OCI-LY7 (cell line): ENCODE results near the gene FAM24A. TPM values are rescaled to one million over a fixed set of nuclear protein-coding genes. Genes with fewer than 3 reads are reported as not detected.

Experiments
- total RNA-seq, 2 experiments: library from RNA; depleted of rRNA in 1 of 2; stranded (reverse); fragments of >200 nt in 1 of 2; shearing (Covaris generic) in 1 of 2; gene quantifications; 2 replicates each; pipeline ENCODE4 v1.2.3, GENCODE V29; 2014 to 2022

Gene FAM24A
- total RNA-seq, 2 experiments from 2014 or later = not detected

Other genes starting within 250 kb of the FAM24A start
- gene C10orf120, start 210.8 kb upstream of the FAM24A start, total RNA-seq (2014; rRNA removed; shearing (Covaris generic)) = not detected in 2 replicates
- gene C10orf120, start 210.8 kb upstream of the FAM24A start, total RNA-seq (2022) = not detected in 2 replicates
- 1.0 and 1.8 TPM in 2 replicates for gene CUZD1, start 64.8 kb upstream of the FAM24A start, total RNA-seq (2014; rRNA removed; shearing (Covaris generic))
- gene CUZD1, start 64.8 kb upstream of the FAM24A start, total RNA-seq (2022) = 1.1 and 1.6 TPM in 2 replicates
- 8.4 and 11.1 TPM in 2 replicates for gene FAM24B, start 31.0 kb upstream of the FAM24A start, total RNA-seq (2014; rRNA removed; shearing (Covaris generic))
- gene FAM24B, start 31.0 kb upstream of the FAM24A start, total RNA-seq (2022) = 7.9 and 10.1 TPM in 2 replicates
- gene C10orf88, start 43.6 kb downstream of the FAM24A start, total RNA-seq (2014; rRNA removed; shearing (Covaris generic)) = 5.5 and 8.0 TPM in 2 replicates
- gene C10orf88, start 43.6 kb downstream of the FAM24A start, total RNA-seq (2022) = 9.4 and 11.9 TPM in 2 replicates
- gene PSTK, start 69.8 kb downstream of the FAM24A start, total RNA-seq (2014; rRNA removed; shearing (Covaris generic)) = 4.9 and 7.4 TPM in 2 replicates
- 8.0 and 8.9 TPM in 2 replicates for gene PSTK, start 69.8 kb downstream of the FAM24A start, total RNA-seq (2022)
- 3.7 and 5.1 TPM in 2 replicates for gene IKZF5, start 98.2 kb downstream of the FAM24A start, total RNA-seq (2014; rRNA removed; shearing (Covaris generic))
- 15.2 and 15.8 TPM in 2 replicates for gene IKZF5, start 98.2 kb downstream of the FAM24A start, total RNA-seq (2022)
- gene ACADSB, start 98.4 kb downstream of the FAM24A start, total RNA-seq (2014; rRNA removed; shearing (Covaris generic)) = 3.7 and 3.8 TPM in 2 replicates
- gene ACADSB, start 98.4 kb downstream of the FAM24A start, total RNA-seq (2022) = 13.4 and 14.7 TPM in 2 replicates
- gene HMX3, start 225.4 kb downstream of the FAM24A start, total RNA-seq (2014; rRNA removed; shearing (Covaris generic)) = 0.44 TPM in 1 of 2 replicates, not detected in the other
- not detected in 2 replicates for gene HMX3, start 225.4 kb downstream of the FAM24A start, total RNA-seq (2022)
- gene HMX2, start 237.5 kb downstream of the FAM24A start, total RNA-seq (2014; rRNA removed; shearing (Covaris generic)) = 1.2 and 2.0 TPM in 2 replicates
- gene HMX2, start 237.5 kb downstream of the FAM24A start, total RNA-seq (2022) = 1.7 and 2.4 TPM in 2 replicates
- 437 and 526 TPM in 2 replicates for gene BUB3, start 243.8 kb downstream of the FAM24A start, total RNA-seq (2014; rRNA removed; shearing (Covaris generic))
- gene BUB3, start 243.8 kb downstream of the FAM24A start, total RNA-seq (2022) = 312 and 335 TPM in 2 replicates